ENCODE results near the gene ATXN1.

The ATXN1 gene

DNA sequence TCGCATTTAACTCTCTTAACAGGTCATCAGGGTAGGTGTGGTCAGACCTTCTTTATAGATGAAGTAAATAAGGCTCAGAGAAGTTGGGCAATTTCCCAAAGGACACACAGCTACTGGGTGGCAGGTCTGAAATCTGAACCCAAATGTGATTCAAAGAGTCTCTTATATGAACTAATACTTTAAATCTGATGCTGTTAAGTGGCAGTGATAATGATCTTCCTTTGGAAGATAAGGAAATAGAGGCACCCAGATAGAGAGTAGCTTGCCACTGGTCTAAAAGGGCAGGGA lies 285.8 kb downstream of the ATXN1 start (continued):
- TF ChIP-seq PATZ1 (CRISPR knock-in tag; IDR thresholded peaks at IDR 0.05; ENCODE audit: borderline replicate concordance) = no peak

GRCh38 chr6:16474772-16475493 lies 286.3 kb downstream of the ATXN1 start:
- TF ChIP-seq ISL1 (CRISPR knock-in tag; IDR thresholded peaks at IDR 0.05) (no peak), ZC3H10 (CRISPR knock-in tag; IDR thresholded peaks at IDR 0.05) (no peak), ZNF70 (CRISPR knock-in tag; IDR thresholded peaks at IDR 0.05) (no peak), CSRNP3 (CRISPR knock-in tag; IDR thresholded peaks at IDR 0.05) (no peak), BACH2 (CRISPR knock-in tag; IDR thresholded peaks at IDR 0.05; ENCODE audit: borderline replicate concordance) (no peak), ZNF565 (CRISPR knock-in tag; conservative IDR thresholded peaks at IDR 0.05; ENCODE audit: low read depth) (no peak), ZNF8 (CRISPR knock-in tag; IDR thresholded peaks at IDR 0.05) (no peak)
- no peak for ATAC-seq

DNA sequence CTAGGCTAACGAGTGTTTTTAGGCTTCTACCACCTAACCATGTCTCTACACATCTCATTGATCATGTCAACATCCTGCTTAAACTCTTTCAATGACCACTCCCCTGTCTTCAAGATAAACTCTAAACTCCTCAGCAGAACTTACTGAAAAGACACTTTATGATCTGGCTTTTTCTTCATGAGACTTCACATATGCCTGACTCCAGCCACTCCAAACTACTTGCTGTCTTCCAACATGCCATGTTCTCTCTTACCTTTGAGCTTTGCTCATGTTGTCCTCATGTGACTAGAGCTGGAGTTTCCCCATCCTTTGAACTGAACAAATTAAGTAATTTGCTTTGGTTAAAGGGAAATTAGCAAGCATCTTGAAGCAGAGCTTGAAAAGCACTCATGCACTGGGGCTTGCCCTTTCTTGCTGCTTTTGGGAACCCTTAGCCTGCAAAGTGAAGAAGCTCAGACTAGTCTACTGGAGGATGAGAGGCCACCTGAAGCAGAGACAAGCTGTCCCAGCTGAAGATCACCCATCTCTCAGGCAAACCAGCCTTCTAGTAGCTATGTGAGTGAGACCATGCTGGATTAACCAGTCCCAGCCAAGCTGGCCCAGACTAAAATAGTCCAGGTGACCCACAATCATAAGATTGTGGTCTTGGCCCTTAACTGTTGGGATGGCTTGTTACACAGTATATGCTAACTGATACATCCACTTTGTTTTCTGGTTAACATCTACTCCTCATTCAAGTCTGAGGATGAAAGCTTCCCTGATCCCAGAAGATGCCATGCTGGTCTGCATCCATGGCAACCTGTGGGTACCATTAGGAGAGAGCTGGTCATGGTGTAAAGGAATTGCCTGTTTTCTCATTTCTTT lies 287.1 kb downstream of the ATXN1 start:
- no peak for ATAC-seq

More for the DNA sequence above, 287.1 kb downstream of the ATXN1 start:
- TF ChIP-seq POU6F1 (CRISPR knock-in tag; IDR thresholded peaks at IDR 0.05; ENCODE audit: borderline replicate concordance, low read depth) (no peak), ZNF565 (CRISPR knock-in tag; conservative IDR thresholded peaks at IDR 0.05; ENCODE audit: low read depth) (no peak), ZC3H10 (CRISPR knock-in tag; IDR thresholded peaks at IDR 0.05) (no peak), TOX (CRISPR knock-in tag; IDR thresholded peaks at IDR 0.05; ENCODE audit: borderline replicate concordance) (no peak), ZFP3 (CRISPR knock-in tag; IDR thresholded peaks at IDR 0.05) (no peak), ZNF8 (CRISPR knock-in tag; IDR thresholded peaks at IDR 0.05) (no peak), CSRNP3 (CRISPR knock-in tag; IDR thresholded peaks at IDR 0.05) (no peak), GLIS3 (CRISPR knock-in tag; IDR thresholded peaks at IDR 0.05) (no peak), ZFP30 (CRISPR knock-in tag; IDR thresholded peaks at IDR 0.05) (no peak), ARNTL (CRISPR knock-in tag; IDR thresholded peaks at IDR 0.05; ENCODE audit: borderline replicate concordance, low read depth) (no peak), PATZ1 (CRISPR knock-in tag; IDR thresholded peaks at IDR 0.05; ENCODE audit: borderline replicate concordance) (no peak), CREB5 (CRISPR knock-in tag; IDR thresholded peaks at IDR 0.05; ENCODE audit: low read depth) (no peak)
- TF ChIP-seq, protein P1, sequence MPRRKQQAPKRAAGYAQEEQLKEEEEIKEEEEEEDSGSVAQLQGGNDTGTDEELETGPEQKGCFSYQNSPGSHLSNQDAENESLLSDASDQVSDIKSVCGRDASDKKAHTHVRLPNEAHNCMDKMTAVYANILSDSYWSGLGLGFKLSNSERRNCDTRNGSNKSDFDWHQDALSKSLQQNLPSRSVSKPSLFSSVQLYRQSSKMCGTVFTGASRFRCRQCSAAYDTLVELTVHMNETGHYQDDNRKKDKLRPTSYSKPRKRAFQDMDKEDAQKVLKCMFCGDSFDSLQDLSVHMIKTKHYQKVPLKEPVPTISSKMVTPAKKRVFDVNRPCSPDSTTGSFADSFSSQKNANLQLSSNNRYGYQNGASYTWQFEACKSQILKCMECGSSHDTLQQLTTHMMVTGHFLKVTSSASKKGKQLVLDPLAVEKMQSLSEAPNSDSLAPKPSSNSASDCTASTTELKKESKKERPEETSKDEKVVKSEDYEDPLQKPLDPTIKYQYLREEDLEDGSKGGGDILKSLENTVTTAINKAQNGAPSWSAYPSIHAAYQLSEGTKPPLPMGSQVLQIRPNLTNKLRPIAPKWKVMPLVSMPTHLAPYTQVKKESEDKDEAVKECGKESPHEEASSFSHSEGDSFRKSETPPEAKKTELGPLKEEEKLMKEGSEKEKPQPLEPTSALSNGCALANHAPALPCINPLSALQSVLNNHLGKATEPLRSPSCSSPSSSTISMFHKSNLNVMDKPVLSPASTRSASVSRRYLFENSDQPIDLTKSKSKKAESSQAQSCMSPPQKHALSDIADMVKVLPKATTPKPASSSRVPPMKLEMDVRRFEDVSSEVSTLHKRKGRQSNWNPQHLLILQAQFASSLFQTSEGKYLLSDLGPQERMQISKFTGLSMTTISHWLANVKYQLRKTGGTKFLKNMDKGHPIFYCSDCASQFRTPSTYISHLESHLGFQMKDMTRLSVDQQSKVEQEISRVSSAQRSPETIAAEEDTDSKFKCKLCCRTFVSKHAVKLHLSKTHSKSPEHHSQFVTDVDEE (CRISPR knock-in tag; IDR thresholded peaks at IDR 0.05) = no peak
